ENCODE results near the gene PRPS1. TPM values are rescaled to one million over a fixed set of nuclear protein-coding genes. Genes with fewer than 3 reads are reported as not detected.

PRPS1 gene
- total and polyA plus RNA-seq, 2 donors (not counting 1 experiment from before 2014, with no cell fraction given) = 17.0 to 104 TPM

GRCh38 chrX:107619885-107620322, 8.4 kb upstream of the PRPS1 start:
- no peak overlapping the region for H3K27ac ChIP-seq (ENCODE audit: insufficient read depth, low read length)
- no peak overlapping the region for H2AFZ ChIP-seq (ENCODE audit: low read length)
- no peaks in the 10 kb centered on the region for H3K27me3 ChIP-seq (ENCODE audit: control insufficient read depth, insufficient read depth, low read length)
- H3K79me2 ChIP-seq (ENCODE audit: control insufficient read depth, insufficient read depth, low read length) = no peaks in the 10 kb centered on the region
- H3K9me3 ChIP-seq (ENCODE audit: control insufficient read depth, insufficient read depth, low read depth, low read length) = no peaks in the 10 kb centered on the region
- H3K4me2 ChIP-seq (ENCODE audit: extremely low read depth, insufficient read depth, low read length) = no peak overlapping the region
- no peak overlapping the region for H3K4me3 ChIP-seq (replicated peaks in 1 of 4; ENCODE audit: control extremely low read depth in 1 of 4, insufficient read depth in 1 of 4, low read depth in 3 of 4, low read length in 4 of 4)
- no peak for DNase-seq (ENCODE audit: low read depth in 2 of 2)
- H3K9ac ChIP-seq (ENCODE audit: insufficient read depth, low read length) = no peak overlapping the region
- H4K20me1 ChIP-seq (ENCODE audit: control insufficient read depth, extremely low read depth, insufficient read depth, low read length) = no peaks in the 10 kb centered on the region
- H3K36me3 ChIP-seq (ENCODE audit: control insufficient read depth, insufficient read depth, low read length) = no peaks in the 10 kb centered on the region
- H3K4me1 ChIP-seq (ENCODE audit: control insufficient read depth, extremely low read depth, insufficient read depth, low read length) = no peaks in the 10 kb centered on the region
- TF ChIP-seq EZH2 (IDR thresholded peaks at IDR 0.05; ENCODE audit: low read length, missing control alignments) = no peak
- TF ChIP-seq, protein P1, sequence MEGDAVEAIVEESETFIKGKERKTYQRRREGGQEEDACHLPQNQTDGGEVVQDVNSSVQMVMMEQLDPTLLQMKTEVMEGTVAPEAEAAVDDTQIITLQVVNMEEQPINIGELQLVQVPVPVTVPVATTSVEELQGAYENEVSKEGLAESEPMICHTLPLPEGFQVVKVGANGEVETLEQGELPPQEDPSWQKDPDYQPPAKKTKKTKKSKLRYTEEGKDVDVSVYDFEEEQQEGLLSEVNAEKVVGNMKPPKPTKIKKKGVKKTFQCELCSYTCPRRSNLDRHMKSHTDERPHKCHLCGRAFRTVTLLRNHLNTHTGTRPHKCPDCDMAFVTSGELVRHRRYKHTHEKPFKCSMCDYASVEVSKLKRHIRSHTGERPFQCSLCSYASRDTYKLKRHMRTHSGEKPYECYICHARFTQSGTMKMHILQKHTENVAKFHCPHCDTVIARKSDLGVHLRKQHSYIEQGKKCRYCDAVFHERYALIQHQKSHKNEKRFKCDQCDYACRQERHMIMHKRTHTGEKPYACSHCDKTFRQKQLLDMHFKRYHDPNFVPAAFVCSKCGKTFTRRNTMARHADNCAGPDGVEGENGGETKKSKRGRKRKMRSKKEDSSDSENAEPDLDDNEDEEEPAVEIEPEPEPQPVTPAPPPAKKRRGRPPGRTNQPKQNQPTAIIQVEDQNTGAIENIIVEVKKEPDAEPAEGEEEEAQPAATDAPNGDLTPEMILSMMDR (conservative IDR thresholded peaks at IDR 0.05 in 1 of 2, IDR thresholded peaks at IDR 0.05 in 1 of 2; ENCODE audit: low read depth in 1 of 2, low read length in 2 of 2) = no peak

DNA sequence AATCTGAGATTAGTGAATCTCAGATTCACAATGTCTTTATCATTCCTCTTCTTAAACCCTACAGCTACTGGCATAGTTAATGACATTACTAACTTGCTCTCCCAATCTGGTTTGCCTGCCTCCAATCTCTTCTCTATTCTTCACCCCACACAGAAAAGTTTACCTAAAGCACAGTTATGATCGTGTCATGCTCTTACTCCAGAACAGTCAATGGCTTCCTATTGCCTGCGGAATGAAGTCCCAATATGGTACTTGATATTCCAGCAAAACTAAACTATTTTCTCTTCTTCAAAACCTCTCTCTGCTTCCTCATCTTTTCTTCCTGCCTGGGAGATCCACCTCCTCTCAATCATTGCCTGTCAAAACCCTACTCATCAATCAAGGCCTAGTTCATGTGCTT, 3.4 kb upstream of the PRPS1 start:
- DNase-seq (ENCODE audit: low read depth in 2 of 2) = no peak
- Histone ChIP-seq H3K27me3 (ENCODE audit: control insufficient read depth, insufficient read depth, low read length) (no peaks in the 10 kb centered on the region), H3K4me3 (replicated peaks in 1 of 4; ENCODE audit: control extremely low read depth in 1 of 4, insufficient read depth in 1 of 4, low read depth in 3 of 4, low read length in 4 of 4) (no peak overlapping the region), H3K36me3 (ENCODE audit: control insufficient read depth, insufficient read depth, low read length) (no peaks in the 10 kb centered on the region), H3K79me2 (ENCODE audit: control insufficient read depth, insufficient read depth, low read length) (peaks cover 12% of the 10 kb centered on the region), H3K4me1 (ENCODE audit: control insufficient read depth, extremely low read depth, insufficient read depth, low read length) (peaks cover 4% of the 10 kb centered on the region), H3K4me2 (ENCODE audit: extremely low read depth, insufficient read depth, low read length) (no peak overlapping the region), H3K9me3 (ENCODE audit: control insufficient read depth, insufficient read depth, low read depth, low read length) (no peaks in the 10 kb centered on the region), H4K20me1 (ENCODE audit: control insufficient read depth, extremely low read depth, insufficient read depth, low read length) (no peaks in the 10 kb centered on the region), H2AFZ (ENCODE audit: low read length) (no peak overlapping the region), H3K27ac (ENCODE audit: insufficient read depth, low read length) (no peak overlapping the region), H3K9ac (ENCODE audit: insufficient read depth, low read length) (no peak overlapping the region)
- TF ChIP-seq, protein P1 (conservative IDR thresholded peaks at IDR 0.05 in 1 of 2, IDR thresholded peaks at IDR 0.05 in 1 of 2; ENCODE audit: low read depth in 1 of 2, low read length in 2 of 2) = no peak
- TF ChIP-seq EZH2 (IDR thresholded peaks at IDR 0.05; ENCODE audit: low read length, missing control alignments) = no peak

GRCh38 chrX:107625739-107626138, 2.6 kb upstream of the PRPS1 start:
- Histone ChIP-seq H3K4me2 (ENCODE audit: extremely low read depth, insufficient read depth, low read length) (no peak overlapping the region), H3K4me3 (replicated peaks in 1 of 4; ENCODE audit: control extremely low read depth in 1 of 4, insufficient read depth in 1 of 4, low read depth in 3 of 4, low read length in 4 of 4) (no peak overlapping the region), H4K20me1 (ENCODE audit: control insufficient read depth, extremely low read depth, insufficient read depth, low read length) (no peaks in the 10 kb centered on the region), H3K9me3 (ENCODE audit: control insufficient read depth, insufficient read depth, low read depth, low read length) (no peaks in the 10 kb centered on the region), H3K9ac (ENCODE audit: insufficient read depth, low read length) (no peak overlapping the region), H3K27me3 (ENCODE audit: control insufficient read depth, insufficient read depth, low read length) (no peaks in the 10 kb centered on the region), H3K4me1 (ENCODE audit: control insufficient read depth, extremely low read depth, insufficient read depth, low read length) (peaks cover 4% of the 10 kb centered on the region), H2AFZ (ENCODE audit: low read length) (no peak overlapping the region), H3K27ac (ENCODE audit: insufficient read depth, low read length) (no peak overlapping the region), H3K79me2 (ENCODE audit: control insufficient read depth, insufficient read depth, low read length) (peaks cover 19% of the 10 kb centered on the region), H3K36me3 (ENCODE audit: control insufficient read depth, insufficient read depth, low read length) (no peaks in the 10 kb centered on the region)
- no peak for DNase-seq (ENCODE audit: low read depth in 2 of 2)
- TF ChIP-seq, protein P1 (conservative IDR thresholded peaks at IDR 0.05 in 1 of 2, IDR thresholded peaks at IDR 0.05 in 1 of 2; ENCODE audit: low read depth in 1 of 2, low read length in 2 of 2) = no peak
- no peak for TF ChIP-seq EZH2 (IDR thresholded peaks at IDR 0.05; ENCODE audit: low read length, missing control alignments)

All from fibroblast of lung (primary cell).